ENCODE data around the gene HTR2A.
"Not testable (repeated sequence)": the region's sequence is repeated elsewhere in the genome, so short reads cannot be mapped to it uniquely, and the experiment has no call there.

HTR2A gene

GRCh38 chr13:46804921-46805320 lies 91.9 kb downstream of the HTR2A start:
- DNase-seq (ENCODE audit: low read depth): not testable (repeated sequence)

- no peak for DNase-seq (ENCODE audit: low read depth)
Observed at GRCh38 chr13:46804391-46804815, 92.5 kb downstream of the HTR2A start.

- DNase-seq (ENCODE audit: low read depth): no peak
Observed at GRCh38 chr13:46803586-46803985, 93.3 kb downstream of the HTR2A start.

GRCh38 chr13:46801858-46802257 lies 95.0 kb downstream of the HTR2A start:
- DNase-seq (ENCODE audit: low read depth): no peak

- no peak for DNase-seq (ENCODE audit: low read depth)
Observed at GRCh38 chr13:46799139-46799538, 97.7 kb downstream of the HTR2A start.

- DNase-seq (ENCODE audit: low read depth): no peak
Observed at GRCh38 chr13:46797501-46798237, 99.2 kb downstream of the HTR2A start.

- DNase-seq (ENCODE audit: low read depth): peak; percentile 80
Observed at GRCh38 chr13:46796515-46797474, 100.1 kb downstream of the HTR2A start, which contains the start of gene ESD. TSS of gene ESD (minus strand) at chr13:46797161. CDS start at chr13:46791413, 5,748 bp downstream.

- no peak for DNase-seq (ENCODE audit: low read depth)
Observed at GRCh38 chr13:46796129-46796514, 100.7 kb downstream of the HTR2A start.

GRCh38 chr13:46795321-46795720 lies 101.5 kb downstream of the HTR2A start:
- DNase-seq (ENCODE audit: low read depth): no peak

GRCh38 chr13:46783504-46783903 lies 113.3 kb downstream of the HTR2A start:
- DNase-seq (ENCODE audit: low read depth): no peak

GRCh38 chr13:46782691-46783090 lies 114.2 kb downstream of the HTR2A start:
- no peak for DNase-seq (ENCODE audit: low read depth)

- no peak for DNase-seq (ENCODE audit: low read depth)
Observed at GRCh38 chr13:46782066-46782465, 114.8 kb downstream of the HTR2A start.
